Adrenal gland (tissue), 5 donors: ENCODE measurements around the gene LYRM1.

ENCODE experiments used
- CTCF ChIP-seq, 6 experiments: fragments of 450-650 bp in 4 of 6; fragments of 200-600 bp in 2 of 6; sonication (generic) in 1 of 6; IDR thresholded peaks; 1 replicate in 5 of 6; 2 replicates in 1 of 6; pipeline versions ENCODE4 v1.5.1 to v1.8.0; 2016 to 2021; ENCODE audit warnings: antibody characterized with exemption in 6 of 6, mild to moderate bottlenecking in 2 of 6, moderate library complexity in 1 of 6
- POLR2A ChIP-seq, 2 donors: fragments of 450-650 bp; IDR thresholded peaks; one replicate each; pipeline ENCODE4 v1.6.1; 2017; ENCODE audit warnings: antibody characterized with exemption in 2 of 2, mild to moderate bottlenecking in 2 of 2, moderate library complexity in 1 of 2
- donor health status: DM: no; HTN: no; CAD: no.

GRCh38 chr16:20916942-20917341, 16.4 kb downstream of the LYRM1 start:
- TF ChIP-seq CTCF (IDR thresholded peaks at IDR 0.05) (no peak), POLR2A (IDR thresholded peaks at IDR 0.05) (no peak)
